NCI-H510A (cell line): ENCODE data around the gene RRP1.

Experiments used
- DNase-seq: peaks from one replicate; lab custom pipeline; 2025; lab: John Stamatoyannopoulos, UW

The RRP1 gene

GRCh38 chr21:43801006-43801783, 11.8 kb downstream of the RRP1 start:
- DNase-seq = no peak

- DNase-seq = no peak
Measured at GRCh38 chr21:43802713-43803313, 13.4 kb downstream of the RRP1 start.

- no peak for DNase-seq
Measured at GRCh38 chr21:43803558-43804300, 14.4 kb downstream of the RRP1 start.

- no peak for DNase-seq
Measured at GRCh38 chr21:43805275-43805800, 16.0 kb downstream of the RRP1 start.

- DNase-seq = no peak
Measured at GRCh38 chr21:43806017-43806710, 16.8 kb downstream of the RRP1 start.

GRCh38 chr21:43808367-43808766, 19.0 kb downstream of the RRP1 start:
- no peak for DNase-seq

- no peak for DNase-seq
Measured at GRCh38 chr21:43808832-43809251, 19.5 kb downstream of the RRP1 start.

- DNase-seq = no peak
Measured at GRCh38 chr21:43809346-43809799, 20.0 kb downstream of the RRP1 start.

- DNase-seq = no peak
Measured at GRCh38 chr21:43809853-43810504, 20.6 kb downstream of the RRP1 start.

- DNase-seq = peak; percentile 53
Measured at GRCh38 chr21:43810505-43811261, 21.3 kb downstream of the RRP1 start.

GRCh38 chr21:43811262-43812105, 22.1 kb downstream of the RRP1 start:
- DNase-seq = peak; percentile 35

GRCh38 chr21:43812139-43812821, 22.9 kb downstream of the RRP1 start:
- peak; percentile 82 for DNase-seq

GRCh38 chr21:43812957-43813655, 23.7 kb downstream of the RRP1 start:
- no peak for DNase-seq

- no peak for DNase-seq
Measured at GRCh38 chr21:43813656-43813980, 24.2 kb downstream of the RRP1 start.

GRCh38 chr21:43814215-43815106, 25.1 kb downstream of the RRP1 start:
- DNase-seq = no peak

GRCh38 chr21:43815107-43815613, 25.8 kb downstream of the RRP1 start:
- no peak for DNase-seq

- DNase-seq = no peak
Measured at GRCh38 chr21:43815991-43816390, 26.6 kb downstream of the RRP1 start.
